HCT116 (cell line): ENCODE data around the gene PPM1D.

ENCODE experiments used
- CTCF ChIP-seq, 3 experiments: fragments of 200-600 bp in 1 of 3; sonication (generic) in 1 of 3; IDR thresholded peaks in 2 of 3; conservative IDR thresholded peaks in 1 of 3; 2 replicates each; pipeline ENCODE4 v1.5.1; 2012 to 2017; ENCODE audit warnings: low read depth in 2 of 3, low read length in 2 of 3, antibody characterized with exemption in 1 of 3, borderline replicate concordance in 1 of 3, control low read depth in 1 of 3, mild to moderate bottlenecking in 1 of 3, mixed read lengths in 1 of 3, mixed run types in 1 of 3, moderate library complexity in 1 of 3; ENCODE audit not compliant: insufficient read depth in 1 of 3
- EZH2phosphoT487 ChIP-seq: fragments of 200-600 bp; IDR thresholded peaks from 2 replicates; pipeline ENCODE4 v1.6.1; 2018; ENCODE audit warnings: antibody characterized with exemption, borderline replicate concordance

GRCh38 chr17:60641810-60642220 is 41.8 kb downstream of the PPM1D start:
- TF ChIP-seq CTCF (IDR thresholded peaks at IDR 0.05 in 2 of 3, conservative IDR thresholded peaks at IDR 0.05 in 1 of 3; ENCODE audit: borderline replicate concordance in 1 of 3, insufficient read depth in 1 of 3, low read depth in 2 of 3, low read length in 2 of 3) (peak; percentile 46 to 80 (median 67); a peak in 5 of 6 replicates), EZH2phosphoT487 (no peak)
